ENCODE results near the gene PRAMEF8. TPM values are rescaled to one million over a fixed set of nuclear protein-coding genes. Genes with fewer than 3 reads are reported as not detected.
"Not testable (repeated sequence)": the region's sequence is repeated elsewhere in the genome, so short reads cannot be mapped to it uniquely, and the experiment has no call there.

Gene PRAMEF8
- total RNA-seq (not detected), polyA plus RNA-seq (not detected)
- long read RNA-seq, donor 1, result 0 reads
- long read RNA-seq, donor 2, result 0 reads
- long read RNA-seq, donor 3, result 0 reads
- long read RNA-seq, donor 4, result 0 reads
- long read RNA-seq, donor 5, result 0 reads
- long read RNA-seq, donor 6, result 0 reads
- long read RNA-seq, donor 7, result 0 reads
- long read RNA-seq, donor 8, result 0 reads
- long read RNA-seq, donor 9, result 0 reads
- long read RNA-seq, donor 10, result 0 reads

- H3K36me3 ChIP-seq; DNase-seq; H3K9me3 ChIP-seq; H3K27ac ChIP-seq; H3K4me1 ChIP-seq; intact Hi-C loops (cut with DNase I; ENCODE audit: low total_unique reads); H3K4me3 ChIP-seq; H3K27me3 ChIP-seq: not testable (repeated sequence)
- no CpG with 5 or more reads among the region's 1 CpG for WGBS, 5 donors
Measured at GRCh38 chr1:13285037-13285436, at the start of gene PRAMEF8. TSS of gene PRAMEF8 (minus strand) at chr1:13285137. CDS start at chr1:13284091, 1,046 bp downstream.

GRCh38 chr1:13315281-13315680 is 30.3 kb upstream of the PRAMEF8 start, which contains the start of gene PRAMEF15:
TSS of gene PRAMEF15 (plus strand) at chr1:13315581. CDS start at chr1:13318408, 2,827 bp downstream.
- 43 to 67% (median 57%) methylated on average over 1 to 3 of the region's 4 CpGs for WGBS, 5 donors
- H3K9me3 ChIP-seq; H3K27ac ChIP-seq; H3K4me1 ChIP-seq; H3K4me3 ChIP-seq; DNase-seq; H3K27me3 ChIP-seq; H3K36me3 ChIP-seq; intact Hi-C loops (cut with DNase I; ENCODE audit: low total_unique reads): not testable (repeated sequence)

- H3K27me3 ChIP-seq; DNase-seq; H3K36me3 ChIP-seq; H3K4me1 ChIP-seq; H3K27ac ChIP-seq; H3K9me3 ChIP-seq; H3K4me3 ChIP-seq; intact Hi-C loops (cut with DNase I; ENCODE audit: low total_unique reads): not testable (repeated sequence)
- no CpG with 5 or more reads among the region's 1 CpG for WGBS, 5 donors
Measured at GRCh38 chr1:13303239-13303638, 18.3 kb upstream of the PRAMEF8 start, which contains the start of gene PRAMEF33. TSS of gene PRAMEF33 (plus strand) at chr1:13303539. CDS start at chr1:13305955, 2,416 bp downstream.

- H3K27me3 ChIP-seq; H3K36me3 ChIP-seq; H3K4me1 ChIP-seq; H3K9me3 ChIP-seq; H3K4me3 ChIP-seq; DNase-seq; H3K27ac ChIP-seq; intact Hi-C loops (cut with DNase I; ENCODE audit: low total_unique reads): not testable (repeated sequence)
Measured at GRCh38 chr1:13302197-13302596, 17.3 kb upstream of the PRAMEF8 start.

GRCh38 chr1:13298699-13299098 is 13.8 kb upstream of the PRAMEF8 start:
- H3K4me3 ChIP-seq; H3K27me3 ChIP-seq; H3K4me1 ChIP-seq; H3K36me3 ChIP-seq; intact Hi-C loops (cut with DNase I; ENCODE audit: low total_unique reads); H3K9me3 ChIP-seq; H3K27ac ChIP-seq; DNase-seq: not testable (repeated sequence)
- 91 to 100% (median 95%) methylated on average over 1 to 8 of the region's 27 CpGs for WGBS, 5 donors

- DNase-seq; intact Hi-C loops (cut with DNase I; ENCODE audit: low total_unique reads); H3K4me1 ChIP-seq; H3K4me3 ChIP-seq; H3K9me3 ChIP-seq; H3K27me3 ChIP-seq; H3K36me3 ChIP-seq; H3K27ac ChIP-seq: not testable (repeated sequence)
- 85 to 94% (median 93%) methylated on average over 1 to 2 of the region's 5 CpGs for WGBS, 5 donors
Measured at GRCh38 chr1:13297216-13297931, 12.4 kb upstream of the PRAMEF8 start.

GRCh38 chr1:13289030-13289429 is 4.1 kb upstream of the PRAMEF8 start:
- H3K9me3 ChIP-seq; H3K4me3 ChIP-seq; H3K36me3 ChIP-seq; H3K27ac ChIP-seq; H3K27me3 ChIP-seq; H3K4me1 ChIP-seq; DNase-seq; intact Hi-C loops (cut with DNase I; ENCODE audit: low total_unique reads): not testable (repeated sequence)
- WGBS, 5 donors, result 67 to 95% (median 80%) methylated on average over 1 to 2 of the region's 3 CpGs; no CpG with 5 or more reads in 2 of the 5 donors

- H3K9me3 ChIP-seq; H3K27ac ChIP-seq; intact Hi-C loops (cut with DNase I; ENCODE audit: low total_unique reads); H3K27me3 ChIP-seq; H3K36me3 ChIP-seq; H3K4me1 ChIP-seq; DNase-seq; H3K4me3 ChIP-seq: not testable (repeated sequence)
- 65 to 81% (median 72%) methylated on average over 3 of the region's 3 CpGs for WGBS, 5 donors
Measured at GRCh38 chr1:13279617-13280016, 5.3 kb downstream of the PRAMEF8 start.

GRCh38 chr1:13277016-13277415 is 7.9 kb downstream of the PRAMEF8 start:
- H3K4me1 ChIP-seq; H3K36me3 ChIP-seq; H3K27me3 ChIP-seq; intact Hi-C loops (cut with DNase I; ENCODE audit: low total_unique reads); H3K9me3 ChIP-seq; DNase-seq; H3K4me3 ChIP-seq; H3K27ac ChIP-seq: not testable (repeated sequence)
- 20 to 40% (median 37%) methylated on average over 2 to 4 of the region's 6 CpGs; no CpG with 5 or more reads in 1 of the 5 donors for WGBS, 5 donors

- H3K4me3 ChIP-seq; H3K27me3 ChIP-seq; DNase-seq; intact Hi-C loops (cut with DNase I; ENCODE audit: low total_unique reads); H3K4me1 ChIP-seq; H3K27ac ChIP-seq; H3K36me3 ChIP-seq; H3K9me3 ChIP-seq: not testable (repeated sequence)
- 22 to 60% (median 38%) methylated on average over 2 to 3 of the region's 3 CpGs; no CpG with 5 or more reads in 1 of the 5 donors for WGBS, 5 donors
Measured at GRCh38 chr1:13265124-13265523, 19.8 kb downstream of the PRAMEF8 start.

- H3K36me3 ChIP-seq; H3K9me3 ChIP-seq; H3K4me3 ChIP-seq; H3K27ac ChIP-seq; H3K27me3 ChIP-seq; DNase-seq; intact Hi-C loops (cut with DNase I; ENCODE audit: low total_unique reads); H3K4me1 ChIP-seq: not testable (repeated sequence)
- 84 to 100% (median 98%) methylated on average over 2 of the region's 5 CpGs; no CpG with 5 or more reads in 1 of the 5 donors for WGBS, 5 donors
Measured at GRCh38 chr1:13253898-13254297, 31.0 kb downstream of the PRAMEF8 start, which contains the start of gene PRAMEF5. TSS of gene PRAMEF5 (plus strand) at chr1:13254198. CDS start at chr1:13259269, 5,071 bp downstream.

GRCh38 chr1:13247122-13247521 is 37.8 kb downstream of the PRAMEF8 start:
- H3K4me1 ChIP-seq; H3K36me3 ChIP-seq; H3K27ac ChIP-seq; H3K4me3 ChIP-seq; intact Hi-C loops (cut with DNase I; ENCODE audit: low total_unique reads); H3K9me3 ChIP-seq: not testable (repeated sequence)
- H3K27me3 ChIP-seq, result peaks cover 0 to 14% (median 9%) of the 10 kb centered on the region in 3 donors
- 63 to 81% (median 78%) methylated on average over 6 to 7 of the region's 7 CpGs for WGBS, 5 donors
- peak in 1 of 2 donors; percentile 24 for DNase-seq
